Measurements from ENCODE around the gene MED26. TPM values are rescaled to one million over a fixed set of nuclear protein-coding genes. Genes with fewer than 3 reads are reported as not detected.

MED26 gene
- total and polyA plus RNA-seq, 2 of the 13 experiments (the other 11 are each of a cell fraction or from before 2014, with no cell fraction given), result 3.5 to 3.8 TPM

- TF ChIP-seq ZNF280D (CRISPR knock-in tag; IDR thresholded peaks at IDR 0.05) (no peak), RCOR2 (CRISPR knock-in tag; IDR thresholded peaks at IDR 0.05) (no peak), ZBTB3 (CRISPR knock-in tag; IDR thresholded peaks at IDR 0.05; ENCODE audit: borderline replicate concordance, low read depth) (no peak), RFXAP (CRISPR knock-in tag; IDR thresholded peaks at IDR 0.05; ENCODE audit: borderline replicate concordance) (no peak)
These were observed 28.2 kb downstream of the MED26 start (continued) for GRCh38 chr19:16599655-16600346.

- in situ Hi-C loops (cut with HindIII; ENCODE audit: extremely low pct_ligation_motif_present, low pct_unique_long_range_greater_than_20kb), result no loop called here
- DNase-seq (ENCODE audit: low spot score) (no peak), ATAC-seq (no peak), FAIRE-seq (no peak)
- no TSS peak for BruUV-seq (replicated peaks)
- WGBS (ENCODE audit: low lambda C conversion rate), result 96% methylated on average over 4 of the region's 4 CpGs
- Histone ChIP-seq H3K36me3 (replicated peaks in 1 of 2; ENCODE audit: control insufficient read depth in 1 of 2, insufficient read depth in 2 of 2, low read length in 2 of 2) (no peaks in the 10 kb centered on the region; a peak in 2 of 5 replicates), H3K9me3 (ENCODE audit: low read length) (no peaks in the 10 kb centered on the region), H3K79me2 (ENCODE audit: insufficient read depth, low read length) (peaks cover 84% of the 10 kb centered on the region), H3K9ac (ENCODE audit: insufficient read depth, low read depth, low read length) (no peak overlapping the region), H3K4me3 (replicated peaks in 1 of 3; ENCODE audit: insufficient read depth in 1 of 3, low read depth in 2 of 3, low read length in 3 of 3) (no peak overlapping the region), H3K4me2 (ENCODE audit: low read depth, low read length) (no peak overlapping the region), H3K27me3 (ENCODE audit: control insufficient read depth in 1 of 2, insufficient read depth in 2 of 2, low read length in 2 of 2) (no peaks in the 10 kb centered on the region), H3K27ac (ENCODE audit: extremely low read length, insufficient read depth, low read length) (no peak overlapping the region), H4K20me1 (ENCODE audit: insufficient read depth, low read length) (peaks cover 31% of the 10 kb centered on the region; the same call in 1 of the 2 replicates), H2AFZ (ENCODE audit: low read length) (no peak overlapping the region), H3K4me1 (ENCODE audit: insufficient read depth, low read length) (peaks cover 34% of the 10 kb centered on the region)
- intact Hi-C loops (cut with micrococcal nuclease; ENCODE audit: unreplicated experiment), result no loop called here
- no peak for TF ChIP-seq MXD1 (CRISPR knock-in tag; IDR thresholded peaks at IDR 0.05)
- TF ChIP-seq TSC22D2 (CRISPR knock-in tag; IDR thresholded peaks at IDR 0.05; ENCODE audit: borderline replicate concordance), result no peak
- no peak for TF ChIP-seq HES4 (CRISPR knock-in tag; IDR thresholded peaks at IDR 0.05; ENCODE audit: borderline replicate concordance)
- TF ChIP-seq NFE2L2 (IDR thresholded peaks at IDR 0.05; ENCODE audit: low read length), result no peak
- ChIA-PET POLR2A (no interaction called here), CTCF (ENCODE audit: low intra/inter-chr PET ratio, low total read pairs) (no interaction called here)
These were observed 29.2 kb downstream of the MED26 start for GRCh38 chr19:16598848-16599247.
